Heart left ventricle (tissue), 16 donors: ENCODE results near the gene MICU1. TPM values are rescaled to one million over a fixed set of nuclear protein-coding genes. Genes with fewer than 3 reads are reported as not detected.

Experiments used
- ATAC-seq, 4 donors: fragments of 200-7000 bp; cut with Tn5 transposase; one replicate each; pipeline ENCODE4 v1.9.1; 2020 to 2022; ENCODE audit warnings: moderate library complexity in 4 of 4, mild to moderate bottlenecking in 3 of 4, moderate number of reproducible peaks in 1 of 4
- DNase-seq, 5 donors: peaks; one replicate each; pipeline ENCODE4 v3.0.0-alpha.2; 2020
- H3K27ac ChIP-seq, 12 donors: fragments of 200-600 bp; sonication (generic) in 4 of 12; one replicate each; pipeline versions ENCODE4 v1.5.0 to v1.8.0; 2016 to 2022; ENCODE audit warnings: mild to moderate bottlenecking in 2 of 12
- H3K27me3 ChIP-seq, 9 donors: fragments of 200-600 bp; sonication (generic) in 2 of 9; one replicate each; pipeline versions ENCODE4 v1.5.1 to v1.8.0; 2016 to 2022; ENCODE audit warnings: mild to moderate bottlenecking in 3 of 9
- H3K36me3 ChIP-seq, 9 donors: fragments of 200-600 bp; sonication (generic) in 2 of 9; one replicate each; pipeline versions ENCODE4 v1.5.0 to v1.8.0; 2018 to 2022; ENCODE audit warnings: mild to moderate bottlenecking in 2 of 9
- H3K4me1 ChIP-seq, 12 donors: fragments of 200-600 bp; sonication (generic) in 4 of 12; one replicate each; pipeline versions ENCODE4 v1.5.0 to v1.8.0; 2016 to 2022; ENCODE audit warnings: mild to moderate bottlenecking in 3 of 12
- H3K4me3 ChIP-seq, 12 donors: fragments of 200-600 bp; sonication (generic) in 4 of 12; one replicate each; pipeline versions ENCODE4 v1.5.0 to v1.8.0; 2017 to 2022; ENCODE audit warnings: mild to moderate bottlenecking in 9 of 12, moderate library complexity in 4 of 12
- H3K9me3 ChIP-seq, 12 donors: fragments of 200-600 bp; sonication (generic) in 4 of 12; one replicate each; pipeline versions ENCODE4 v1.5.0 to v1.8.0; 2016 to 2022; ENCODE audit warnings: mild to moderate bottlenecking in 1 of 12
- CTCF ChIP-seq, 12 donors: fragments of 200-600 bp; sonication (generic) in 4 of 12; IDR thresholded peaks; one replicate each; pipeline versions ENCODE4 v1.5.0 to v1.8.0; 2018 to 2022; ENCODE audit warnings: antibody characterized with exemption in 12 of 12, mild to moderate bottlenecking in 5 of 12
- POLR2A ChIP-seq, 2 donors: fragments of 450-650 bp; IDR thresholded peaks; one replicate each; pipeline ENCODE4 v1.6.1; 2017; ENCODE audit warnings: antibody characterized with exemption in 2 of 2, mild to moderate bottlenecking in 2 of 2, moderate library complexity in 2 of 2
- WGBS, 4 donors: extraction: QIAGEN DNeasy Blood & Tissue Kit in 2 of 4; methylation state at CpG; one replicate each; pipeline versions ENCODE4 v1.1.5 to v1.1.7; 2013 to 2018; 5-methylcytosine and 5-hydroxymethylcytosine counted together
- intact Hi-C, 10 donors: fragments of 100-400 bp; cut with DNase I; formaldehyde crosslinking; loops; one replicate each; pipeline versions ENCODE4 v1.11.1 to v1.14.2; 2022
- polyA plus RNA-seq, 2 donors: library from polyadenylated mRNA; stranded (reverse); fragments of 200-250 nt; gene quantifications; one replicate each; pipeline ENCODE4 v1.2.3, GENCODE V29; 2013
- total RNA-seq, 9 donors: library from RNA; depleted of rRNA in 2 of 9; stranded (reverse); fragments of >200 nt in 2 of 9; fragmentation: NEBNext Ultra II Directional in 3 of 9; extraction: Animal tissue kit (Norgen Biotek cat#: 25700) in 3 of 9; gene quantifications; one replicate each; pipeline versions ENCODE4 v1.1.0 to v1.2.4, GENCODE V29; 2016 to 2023
- donor health status: ischemic (EF 13 %, LVEDD 7.1; RV severe dilation, severe dysfunction).
- donor health status: healthy with polysubstance abuse.
- donor health status: DM: no; HTN: yes; CAD: no.
- donor health status: DM: no; HTN: no; CAD: no.
- donor health status: ischemic (EF 25% LVEDD 6.9; RV normal size, moderate dysfunction).
- donor health status: ischemic (EF 25% LVEDD 5.7; RV mildly dilated, moderate dysfunction).
- donor health status: healthy.
- donor health status: DM: yes; HTN: yes; CAD: no.
- donor health status: ischemic (EF 35%, LVEDD 5.7; RV mildly dilated, moderate dysfunction).
- donor health status: nonischemic (EF 11% LVEDD 7.7; RV severe dilation, severe dysfunction).
- donor health status: DM: yes; HTN: yes; CAD: no.
- donor health status: PGD.
- donor health status: ischemic (EF 29% LVEDD 5.4; RV normal size, mild dysfunction).
- donor health status: nonischemic (EF 23%, LVEDD 6.1; RV moderate dilation, normal function).

MICU1 gene
- total and polyA plus RNA-seq, 11 donors, result 33.3 to 54.2 (median 43.1) TPM

- no peak overlapping the region for H3K4me3 ChIP-seq
- DNase-seq, result no peak
- no peak for ATAC-seq
- TF ChIP-seq POLR2A (IDR thresholded peaks at IDR 0.05), result no peak
- no peak for TF ChIP-seq CTCF (IDR thresholded peaks at IDR 0.05)
- intact Hi-C loops, result loop anchor here in 2 of 10 donors (5.0 to 10.0 kb wide), 3 partner anchors 45 to 87 kb away; partner anchors contain the start of gene DDIT4 (in 1 of the 2)
- H3K4me1 ChIP-seq, result peaks cover 8 to 91% (median 56%) of the 10 kb centered on the region in 12 donors
- no peaks in the 10 kb centered on the region for H3K36me3 ChIP-seq
- H3K27me3 ChIP-seq, result no peaks in the 10 kb centered on the region
- 75 to 97% (median 92%) methylated on average over 3 of the region's 3 CpGs for WGBS, 4 donors
- H3K9me3 ChIP-seq, result no peaks in the 10 kb centered on the region
- peak overlapping the region in 1 of 12 donors; percentile 27 for H3K27ac ChIP-seq
Measured at GRCh38 chr10:72322030-72322279, 303.9 kb downstream of the MICU1 start.

GRCh38 chr10:72321248-72322029, 304.4 kb downstream of the MICU1 start:
- ATAC-seq (no peak), DNase-seq (no peak)
- Histone ChIP-seq H3K9me3 (no peaks in the 10 kb centered on the region), H3K4me1 (peaks cover 8 to 91% (median 60%) of the 10 kb centered on the region in 12 donors), H3K4me3 (no peak overlapping the region), H3K27me3 (no peaks in the 10 kb centered on the region), H3K27ac (peak overlapping the region in 11 of 12 donors; percentile 80 to 97 (median 89)), H3K36me3 (no peaks in the 10 kb centered on the region)
- TF ChIP-seq CTCF (IDR thresholded peaks at IDR 0.05), result no peak
- TF ChIP-seq POLR2A (IDR thresholded peaks at IDR 0.05), result no peak
- intact Hi-C loops, result loop anchor here in 3 of 10 donors (2.0 to 10.0 kb wide), 4 partner anchors 44 to 87 kb away; partner anchors contain the start of gene DDIT4 (in 1 of the 3)
- 76 to 97% (median 81%) methylated on average over 9 to 13 of the region's 13 CpGs for WGBS, 4 donors

GRCh38 chr10:72320676-72321247, 305.1 kb downstream of the MICU1 start:
- Histone ChIP-seq H3K4me1 (peaks cover 15 to 96% (median 63%) of the 10 kb centered on the region in 12 donors), H3K27ac (peak overlapping the region in 11 of 12 donors; percentile 80 to 97 (median 89)), H3K36me3 (no peaks in the 10 kb centered on the region), H3K4me3 (peak overlapping the region in 2 of 12 donors; percentile 56 to 60), H3K27me3 (no peaks in the 10 kb centered on the region), H3K9me3 (no peaks in the 10 kb centered on the region)
- intact Hi-C loops, result loop anchor here in 3 of 10 donors (2.0 to 10.0 kb wide), 4 partner anchors 43 to 86 kb away; partner anchors contain the start of gene DDIT4 (in 1 of the 3)
- ATAC-seq (peak; percentile 19 to 71 (median 60)), DNase-seq (peak in 4 of 5 donors; percentile 69 to 86 (median 81))
- TF ChIP-seq POLR2A (IDR thresholded peaks at IDR 0.05), result peak in 1 of 2 donors; percentile 33
- TF ChIP-seq CTCF (IDR thresholded peaks at IDR 0.05), result no peak
- WGBS, 4 donors, result 38 to 58% (median 44%) methylated on average over 8 to 12 of the region's 12 CpGs
